ENCODE measurements around the gene NELL1.

The NELL1 gene

GRCh38 chr11:21225860-21226259 is 556.5 kb downstream of the NELL1 start:
- no peak overlapping the region for H3K27ac ChIP-seq (ENCODE audit: low read length)
- no peaks in the 10 kb centered on the region for H3K27me3 ChIP-seq (ENCODE audit: control insufficient read depth, insufficient read depth, low read length)
- no peak overlapping the region for H3K4me3 ChIP-seq (ENCODE audit: low read length)
- no peaks in the 10 kb centered on the region for H3K9me3 ChIP-seq (ENCODE audit: control insufficient read depth, insufficient read depth, low read length)
- WGBS (ENCODE audit: insufficient coverage, insufficient read length) = no CpG with 5 or more reads among the region's 3 CpGs
- no peak for DNase-seq (ENCODE audit: low read depth, low spot score)
- no peaks in the 10 kb centered on the region for H3K4me1 ChIP-seq (ENCODE audit: control insufficient read depth, insufficient read depth, low read length)
- no peaks in the 10 kb centered on the region for H3K36me3 ChIP-seq (ENCODE audit: control insufficient read depth, insufficient read depth, low read length)

GRCh38 chr11:21229224-21229623 is 559.8 kb downstream of the NELL1 start:
- H3K36me3 ChIP-seq (ENCODE audit: control insufficient read depth, insufficient read depth, low read length) = no peaks in the 10 kb centered on the region
- H3K27ac ChIP-seq (ENCODE audit: low read length) = no peak overlapping the region
- H3K9me3 ChIP-seq (ENCODE audit: control insufficient read depth, insufficient read depth, low read length) = no peaks in the 10 kb centered on the region
- DNase-seq (ENCODE audit: low read depth, low spot score) = no peak
- H3K4me3 ChIP-seq (ENCODE audit: low read length) = no peak overlapping the region
- H3K27me3 ChIP-seq (ENCODE audit: control insufficient read depth, insufficient read depth, low read length) = no peaks in the 10 kb centered on the region
- H3K4me1 ChIP-seq (ENCODE audit: control insufficient read depth, insufficient read depth, low read length) = no peaks in the 10 kb centered on the region
- no CpG with 5 or more reads among the region's 9 CpGs for WGBS (ENCODE audit: insufficient coverage, insufficient read length)

- no peak overlapping the region for H3K4me3 ChIP-seq (ENCODE audit: low read length)
- no peak for DNase-seq (ENCODE audit: low read depth, low spot score)
- H3K36me3 ChIP-seq (ENCODE audit: control insufficient read depth, insufficient read depth, low read length) = no peaks in the 10 kb centered on the region
- H3K4me1 ChIP-seq (ENCODE audit: control insufficient read depth, insufficient read depth, low read length) = no peaks in the 10 kb centered on the region
- H3K9me3 ChIP-seq (ENCODE audit: control insufficient read depth, insufficient read depth, low read length) = no peaks in the 10 kb centered on the region
- no CpG with 5 or more reads among the region's 1 CpG for WGBS (ENCODE audit: insufficient coverage, insufficient read length)
- no peaks in the 10 kb centered on the region for H3K27me3 ChIP-seq (ENCODE audit: control insufficient read depth, insufficient read depth, low read length)
- H3K27ac ChIP-seq (ENCODE audit: low read length) = no peak overlapping the region
Observed at GRCh38 chr11:21250196-21250595, 580.8 kb downstream of the NELL1 start.

GRCh38 chr11:21254055-21254454 is 584.7 kb downstream of the NELL1 start:
- DNase-seq (ENCODE audit: low read depth, low spot score) = no peak
- Histone ChIP-seq H3K27me3 (ENCODE audit: control insufficient read depth, insufficient read depth, low read length) (no peaks in the 10 kb centered on the region), H3K9me3 (ENCODE audit: control insufficient read depth, insufficient read depth, low read length) (no peaks in the 10 kb centered on the region)

GRCh38 chr11:21254790-21255189 is 585.4 kb downstream of the NELL1 start:
- Histone ChIP-seq H3K9me3 (ENCODE audit: control insufficient read depth, insufficient read depth, low read length) (no peaks in the 10 kb centered on the region), H3K36me3 (ENCODE audit: control insufficient read depth, insufficient read depth, low read length) (no peaks in the 10 kb centered on the region), H3K27me3 (ENCODE audit: control insufficient read depth, insufficient read depth, low read length) (no peaks in the 10 kb centered on the region), H3K4me3 (ENCODE audit: low read length) (no peak overlapping the region), H3K4me1 (ENCODE audit: control insufficient read depth, insufficient read depth, low read length) (no peaks in the 10 kb centered on the region), H3K27ac (ENCODE audit: low read length) (no peak overlapping the region)
- WGBS (ENCODE audit: insufficient coverage, insufficient read length) = no CpG with 5 or more reads among the region's 3 CpGs
- no peak for DNase-seq (ENCODE audit: low read depth, low spot score)

More at GRCh38 chr11:21254055-21254454, 584.7 kb downstream of the NELL1 start:
- no peak overlapping the region for H3K4me3 ChIP-seq (ENCODE audit: low read length)
- H3K36me3 ChIP-seq (ENCODE audit: control insufficient read depth, insufficient read depth, low read length) = no peaks in the 10 kb centered on the region
- no peaks in the 10 kb centered on the region for H3K4me1 ChIP-seq (ENCODE audit: control insufficient read depth, insufficient read depth, low read length)
- H3K27ac ChIP-seq (ENCODE audit: low read length) = no peak overlapping the region

GRCh38 chr11:21257461-21257860 is 588.1 kb downstream of the NELL1 start:
- Histone ChIP-seq H3K4me3 (ENCODE audit: low read length) (no peak overlapping the region), H3K27me3 (ENCODE audit: control insufficient read depth, insufficient read depth, low read length) (no peaks in the 10 kb centered on the region), H3K36me3 (ENCODE audit: control insufficient read depth, insufficient read depth, low read length) (no peaks in the 10 kb centered on the region), H3K27ac (ENCODE audit: low read length) (no peak overlapping the region), H3K9me3 (ENCODE audit: control insufficient read depth, insufficient read depth, low read length) (no peaks in the 10 kb centered on the region), H3K4me1 (ENCODE audit: control insufficient read depth, insufficient read depth, low read length) (no peaks in the 10 kb centered on the region)
- DNase-seq (ENCODE audit: low read depth, low spot score) = no peak

- no peaks in the 10 kb centered on the region for H3K4me1 ChIP-seq (ENCODE audit: control insufficient read depth, insufficient read depth, low read length)
- DNase-seq (ENCODE audit: low read depth, low spot score) = no peak
- no peaks in the 10 kb centered on the region for H3K36me3 ChIP-seq (ENCODE audit: control insufficient read depth, insufficient read depth, low read length)
- no peaks in the 10 kb centered on the region for H3K9me3 ChIP-seq (ENCODE audit: control insufficient read depth, insufficient read depth, low read length)
- no peaks in the 10 kb centered on the region for H3K27me3 ChIP-seq (ENCODE audit: control insufficient read depth, insufficient read depth, low read length)
- H3K4me3 ChIP-seq (ENCODE audit: low read length) = no peak overlapping the region
- WGBS (ENCODE audit: insufficient coverage, insufficient read length) = no CpG with 5 or more reads among the region's 2 CpGs
- no peak overlapping the region for H3K27ac ChIP-seq (ENCODE audit: low read length)
Observed at GRCh38 chr11:21258414-21258813, 589.0 kb downstream of the NELL1 start.

GRCh38 chr11:21260101-21260500 is 590.7 kb downstream of the NELL1 start:
- Histone ChIP-seq H3K9me3 (ENCODE audit: control insufficient read depth, insufficient read depth, low read length) (no peaks in the 10 kb centered on the region), H3K4me1 (ENCODE audit: control insufficient read depth, insufficient read depth, low read length) (no peaks in the 10 kb centered on the region), H3K36me3 (ENCODE audit: control insufficient read depth, insufficient read depth, low read length) (no peaks in the 10 kb centered on the region)

DNA sequence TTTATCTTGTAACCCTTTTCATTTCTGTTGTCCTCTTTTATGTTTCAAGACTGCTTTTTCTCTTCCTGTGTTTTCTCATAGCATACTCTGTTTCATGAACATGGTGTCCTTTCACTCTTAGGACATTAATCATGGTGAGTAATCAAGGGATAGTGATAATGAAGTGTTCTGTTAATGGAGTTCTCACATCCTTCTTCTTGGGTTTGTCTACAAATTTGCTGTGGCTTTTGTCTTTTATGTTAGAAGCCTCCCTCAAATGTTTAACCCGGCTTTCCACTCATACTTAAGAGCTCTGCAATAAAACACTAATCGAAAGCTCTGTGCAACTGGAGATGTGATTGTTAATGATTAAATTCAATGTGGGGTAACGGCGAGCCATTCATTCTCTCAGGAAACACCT is 593.6 kb downstream of the NELL1 start:
- no CpG with 5 or more reads among the region's 4 CpGs for WGBS (ENCODE audit: insufficient coverage, insufficient read length)
- DNase-seq (ENCODE audit: low read depth, low spot score) = no peak
- Histone ChIP-seq H3K9me3 (ENCODE audit: control insufficient read depth, insufficient read depth, low read length) (no peaks in the 10 kb centered on the region), H3K27ac (ENCODE audit: low read length) (no peak overlapping the region), H3K4me3 (ENCODE audit: low read length) (no peak overlapping the region), H3K4me1 (ENCODE audit: control insufficient read depth, insufficient read depth, low read length) (no peaks in the 10 kb centered on the region), H3K36me3 (ENCODE audit: control insufficient read depth, insufficient read depth, low read length) (no peaks in the 10 kb centered on the region), H3K27me3 (ENCODE audit: control insufficient read depth, insufficient read depth, low read length) (no peaks in the 10 kb centered on the region)

More at GRCh38 chr11:21260101-21260500, 590.7 kb downstream of the NELL1 start:
- H3K27ac ChIP-seq (ENCODE audit: low read length) = no peak overlapping the region
- no peaks in the 10 kb centered on the region for H3K27me3 ChIP-seq (ENCODE audit: control insufficient read depth, insufficient read depth, low read length)
- DNase-seq (ENCODE audit: low read depth, low spot score) = no peak
- H3K4me3 ChIP-seq (ENCODE audit: low read length) = no peak overlapping the region

DNA sequence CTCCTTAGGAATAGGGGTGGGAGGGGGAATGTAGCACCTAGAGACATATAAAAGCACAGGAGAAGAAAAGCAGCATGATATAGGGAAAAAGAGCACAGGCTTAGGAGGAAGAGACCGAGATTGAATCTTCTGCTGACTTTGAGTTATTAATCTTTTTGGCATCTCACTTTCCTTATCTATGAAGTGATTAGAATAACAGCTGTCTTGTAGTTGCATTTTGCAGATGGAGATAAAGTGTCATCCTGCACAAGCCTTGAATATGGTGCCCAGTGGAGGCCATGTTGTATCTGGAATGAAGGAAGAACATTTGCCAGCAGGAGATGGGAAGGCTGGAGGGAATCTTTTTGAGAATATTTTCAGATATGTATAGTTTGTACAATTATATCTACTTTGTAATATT is 594.7 kb downstream of the NELL1 start:
- H3K27ac ChIP-seq (ENCODE audit: low read length) = no peak overlapping the region
- no peak overlapping the region for H3K4me3 ChIP-seq (ENCODE audit: low read length)
- no peak for DNase-seq (ENCODE audit: low read depth, low spot score)
- H3K36me3 ChIP-seq (ENCODE audit: control insufficient read depth, insufficient read depth, low read length) = no peaks in the 10 kb centered on the region
- no peaks in the 10 kb centered on the region for H3K4me1 ChIP-seq (ENCODE audit: control insufficient read depth, insufficient read depth, low read length)
- H3K9me3 ChIP-seq (ENCODE audit: control insufficient read depth, insufficient read depth, low read length) = no peaks in the 10 kb centered on the region
- H3K27me3 ChIP-seq (ENCODE audit: control insufficient read depth, insufficient read depth, low read length) = no peaks in the 10 kb centered on the region
- WGBS (ENCODE audit: insufficient coverage, insufficient read length) = no CpG with 5 or more reads among the region's 1 CpG

DNA sequence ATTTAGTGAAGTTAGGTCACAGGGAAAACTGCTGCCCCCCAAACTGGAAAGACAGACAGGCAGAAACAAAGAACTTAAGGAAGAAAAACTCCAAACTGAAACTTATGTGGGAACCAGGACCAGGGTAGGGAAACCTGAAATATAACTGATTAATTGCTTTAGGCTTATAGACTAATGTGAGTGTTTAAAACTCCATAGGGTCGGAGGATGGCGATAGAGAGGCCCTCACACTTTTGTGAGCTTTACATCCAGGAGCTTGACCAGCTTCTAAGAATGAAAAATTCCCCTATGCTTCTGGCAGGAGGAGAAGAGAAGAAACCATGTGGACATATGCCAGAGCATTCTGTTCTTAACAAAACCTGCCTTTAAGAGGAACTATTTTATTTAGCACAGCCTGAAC is 598.6 kb downstream of the NELL1 start:
- H3K27me3 ChIP-seq (ENCODE audit: control insufficient read depth, insufficient read depth, low read length) = no peaks in the 10 kb centered on the region
- no peak for DNase-seq (ENCODE audit: low read depth, low spot score)
- WGBS (ENCODE audit: insufficient coverage, insufficient read length) = no CpG with 5 or more reads among the region's 2 CpGs
- no peaks in the 10 kb centered on the region for H3K4me1 ChIP-seq (ENCODE audit: control insufficient read depth, insufficient read depth, low read length)
- H3K36me3 ChIP-seq (ENCODE audit: control insufficient read depth, insufficient read depth, low read length) = no peaks in the 10 kb centered on the region
- no peak overlapping the region for H3K4me3 ChIP-seq (ENCODE audit: low read length)
- H3K9me3 ChIP-seq (ENCODE audit: control insufficient read depth, insufficient read depth, low read length) = no peaks in the 10 kb centered on the region
- H3K27ac ChIP-seq (ENCODE audit: low read length) = no peak overlapping the region
